Brain microvascular endothelial cell (primary cell): Measurements from ENCODE around the gene ZNF783.

ENCODE experiments used
- DNase-seq: peaks from one replicate; pipeline ENCODE4 v3.0.0-alpha.2; 2020
- H3K27ac ChIP-seq: fragments of 250-450 bp; sonication (Bioruptor Pico); 2 replicates; pipeline ENCODE4 v1.5.1; 2020; ENCODE audit warnings: mild to moderate bottlenecking, moderate library complexity
- H3K27me3 ChIP-seq: fragments of 250-450 bp; sonication (Bioruptor Pico); replicated peaks from 2 replicates; pipeline ENCODE4 v1.5.1; 2020; ENCODE audit warnings: mild to moderate bottlenecking
- H3K36me3 ChIP-seq: fragments of 250-450 bp; sonication (Bioruptor Pico); replicated peaks from 2 replicates; pipeline ENCODE4 v1.5.1; 2020; ENCODE audit warnings: mild to moderate bottlenecking
- H3K4me3 ChIP-seq: 2 replicates; pipeline ENCODE4 v1.5.1; 2011; ENCODE audit warnings: low read depth, mild to moderate bottlenecking, control low read depth, low read length, moderate library complexity
- in situ Hi-C: cut with HindIII; loops from 2 replicates; pipeline ENCODE4 v1.10.0; 2017; ENCODE audit warnings: low sequenced_read_pairs, low pct_ligation_motif_present
- TF ChIP-seq, protein P1 (sequence below): IDR thresholded peaks from 2 replicates; pipeline ENCODE4 v1.5.1; 2011; ENCODE audit warnings: low read depth, mild to moderate bottlenecking, moderate library complexity, low read length, control low read depth, inconsistent platforms; ENCODE audit errors: missing control alignments

ZNF783 gene

DNA sequence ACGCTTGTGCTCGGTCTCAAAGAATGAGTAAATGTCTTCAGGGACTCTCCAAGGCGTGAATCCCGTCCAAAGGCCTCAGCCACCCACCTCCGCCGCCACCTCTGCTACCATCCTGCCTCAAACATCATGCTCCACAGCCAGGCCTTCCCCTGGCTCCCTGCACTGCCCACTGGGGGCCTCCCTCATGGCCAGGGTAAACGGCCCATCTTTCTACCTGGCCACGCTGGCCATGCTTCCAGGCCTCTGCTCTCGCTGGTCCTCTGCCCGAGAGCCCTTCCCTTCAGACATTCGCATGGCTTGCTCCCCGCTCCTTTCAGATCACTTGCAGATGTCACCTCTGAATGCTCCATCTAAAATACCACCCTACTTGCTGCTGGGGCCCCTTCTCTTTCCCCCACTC, 40.2 kb downstream of the ZNF783 start:
- in situ Hi-C loops, result no loop called here
- no peak overlapping the region for H3K27ac ChIP-seq
- no peak for DNase-seq
- no peaks in the 10 kb centered on the region for H3K27me3 ChIP-seq
- no peaks in the 10 kb centered on the region for H3K36me3 ChIP-seq
- TF ChIP-seq, protein P1, sequence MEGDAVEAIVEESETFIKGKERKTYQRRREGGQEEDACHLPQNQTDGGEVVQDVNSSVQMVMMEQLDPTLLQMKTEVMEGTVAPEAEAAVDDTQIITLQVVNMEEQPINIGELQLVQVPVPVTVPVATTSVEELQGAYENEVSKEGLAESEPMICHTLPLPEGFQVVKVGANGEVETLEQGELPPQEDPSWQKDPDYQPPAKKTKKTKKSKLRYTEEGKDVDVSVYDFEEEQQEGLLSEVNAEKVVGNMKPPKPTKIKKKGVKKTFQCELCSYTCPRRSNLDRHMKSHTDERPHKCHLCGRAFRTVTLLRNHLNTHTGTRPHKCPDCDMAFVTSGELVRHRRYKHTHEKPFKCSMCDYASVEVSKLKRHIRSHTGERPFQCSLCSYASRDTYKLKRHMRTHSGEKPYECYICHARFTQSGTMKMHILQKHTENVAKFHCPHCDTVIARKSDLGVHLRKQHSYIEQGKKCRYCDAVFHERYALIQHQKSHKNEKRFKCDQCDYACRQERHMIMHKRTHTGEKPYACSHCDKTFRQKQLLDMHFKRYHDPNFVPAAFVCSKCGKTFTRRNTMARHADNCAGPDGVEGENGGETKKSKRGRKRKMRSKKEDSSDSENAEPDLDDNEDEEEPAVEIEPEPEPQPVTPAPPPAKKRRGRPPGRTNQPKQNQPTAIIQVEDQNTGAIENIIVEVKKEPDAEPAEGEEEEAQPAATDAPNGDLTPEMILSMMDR, result no peak
- H3K4me3 ChIP-seq, result no peak overlapping the region

- TF ChIP-seq, protein P1, result no peak
- Histone ChIP-seq H3K4me3 (no peak overlapping the region), H3K36me3 (no peaks in the 10 kb centered on the region), H3K27me3 (no peaks in the 10 kb centered on the region), H3K27ac (no peak overlapping the region)
- in situ Hi-C loops, result no loop called here
- DNase-seq, result no peak
Observed at GRCh38 chr7:149302865-149303264, 40.9 kb downstream of the ZNF783 start.

DNA sequence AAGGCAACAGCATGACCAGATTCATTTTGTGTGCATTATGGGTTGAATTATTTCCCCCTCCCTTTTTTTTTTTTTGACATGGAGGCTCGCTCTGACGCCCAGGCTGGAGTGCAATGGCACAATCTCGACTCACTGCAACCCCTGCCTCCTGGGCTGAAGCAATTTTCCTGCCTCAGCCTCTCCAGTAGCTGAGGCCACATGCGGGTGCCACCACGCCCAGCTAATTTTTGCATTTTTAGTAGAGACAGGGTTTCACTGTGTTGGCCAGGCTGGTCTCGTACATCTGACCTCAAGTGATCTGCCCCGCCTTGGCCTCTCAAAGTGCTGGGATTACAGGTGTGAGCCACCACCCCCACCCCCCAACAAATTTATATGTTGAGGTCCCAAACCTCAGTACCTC, 42.0 kb downstream of the ZNF783 start:
- Histone ChIP-seq H3K36me3 (no peaks in the 10 kb centered on the region), H3K4me3 (no peak overlapping the region), H3K27me3 (no peaks in the 10 kb centered on the region), H3K27ac (no peak overlapping the region)
- in situ Hi-C loops, result no loop called here
- DNase-seq, result no peak
- TF ChIP-seq, protein P1, result no peak

DNA sequence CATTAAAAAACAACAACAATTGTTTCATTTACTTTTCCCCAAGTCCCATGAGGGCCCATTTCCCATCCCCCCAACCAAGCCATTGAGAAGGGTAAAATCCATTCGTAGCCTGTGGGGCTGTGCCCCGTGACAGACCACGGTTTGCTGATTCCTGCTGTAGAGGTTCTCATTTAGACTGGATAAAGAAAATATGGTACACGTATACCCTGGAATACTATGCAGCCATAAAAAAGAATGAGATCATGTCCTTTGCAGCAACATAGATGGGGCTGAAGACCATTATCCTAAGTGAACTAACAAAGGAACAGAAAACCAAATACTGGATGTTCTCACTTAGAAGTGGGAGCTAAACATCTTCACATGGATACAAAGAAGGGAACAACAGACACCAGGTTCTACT, 44.9 kb downstream of the ZNF783 start:
- TF ChIP-seq, protein P1, result no peak
- DNase-seq, result no peak
- Histone ChIP-seq H3K27ac (no peak overlapping the region), H3K27me3 (no peaks in the 10 kb centered on the region), H3K36me3 (no peaks in the 10 kb centered on the region), H3K4me3 (no peak overlapping the region)
- in situ Hi-C loops, result no loop called here

DNA sequence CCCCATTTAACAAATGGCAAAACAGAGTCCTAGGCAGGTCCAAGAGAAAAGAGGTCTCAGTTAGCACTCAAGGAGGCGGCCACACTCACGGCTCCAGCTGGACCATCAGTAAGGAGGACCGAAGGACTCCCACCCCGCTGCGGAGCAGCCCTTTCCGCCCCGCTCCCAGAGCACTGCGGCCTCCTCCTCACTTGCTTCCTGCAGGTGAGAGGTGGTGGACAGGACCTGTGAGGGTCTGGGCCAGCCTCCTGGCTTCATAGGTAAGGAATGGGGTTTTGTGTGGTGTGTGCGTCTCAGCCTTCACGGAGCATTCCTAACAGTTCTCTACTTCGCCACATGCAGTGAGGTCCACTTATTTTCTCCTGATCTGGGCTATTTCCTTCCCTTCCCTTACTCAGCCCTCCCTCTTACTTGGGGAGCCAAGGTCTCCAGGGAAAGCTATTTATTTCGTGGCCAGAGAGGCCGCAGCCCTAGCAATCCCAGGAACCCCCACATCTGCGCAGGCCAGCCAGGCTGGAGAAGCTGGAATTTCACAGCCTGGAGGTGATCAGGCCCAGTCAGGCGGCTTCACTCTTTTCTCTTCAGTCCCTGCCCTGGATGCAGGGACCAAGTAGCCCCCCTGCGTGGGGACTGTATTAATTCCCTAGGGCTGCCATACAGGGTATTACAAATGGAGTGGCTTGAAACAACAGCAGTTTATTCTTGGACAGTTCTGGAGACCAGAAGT, 45.9 kb downstream of the ZNF783 start:
- no peak for DNase-seq
- no peaks in the 10 kb centered on the region for H3K36me3 ChIP-seq
- TF ChIP-seq, protein P1, result no peak
- H3K4me3 ChIP-seq, result no peak overlapping the region
- no peak overlapping the region for H3K27ac ChIP-seq
- no peaks in the 10 kb centered on the region for H3K27me3 ChIP-seq
- in situ Hi-C loops, result no loop called here
